H1 (cell line): ENCODE measurements around the gene GNAI1. TPM values are rescaled to one million over a fixed set of nuclear protein-coding genes. Genes with fewer than 3 reads are reported as not detected.

Experiments
- CTCF ChIA-PET: fragments of 300-600 bp; sonication (Branson Sonifier 250); formaldehyde crosslinking; loops from one replicate; lab custom pipeline; 2021; ENCODE audit not compliant: partially characterized antibody; lab: Charles Lee
- POLR2A ChIA-PET: fragments of 300-600 bp; sonication (Branson Sonifier 250); formaldehyde crosslinking; loops from one replicate; lab custom pipeline; 2021; ENCODE audit warnings: inconsistent platforms; ENCODE audit not compliant: partially characterized antibody; lab: Charles Lee
- DNase-seq, 2 experiments: peaks; one replicate each; pipeline versions ENCODE4 v3.0.0 to v3.0.0-alpha.2; 2010 to 2022; ENCODE audit warnings: low spot score in 2 of 2, low read depth in 1 of 2, mixed read lengths in 1 of 2
- FAIRE-seq: peaks from 2 replicates; lab custom pipeline; 2011; peaks lifted over from hg19 to GRCh38; lab: Jason Lieb, UNC
- H2AFZ ChIP-seq: 2 replicates; pipeline ENCODE4 v1.8.1; 2012; ENCODE audit warnings: low read length, inconsistent platforms
- H2AK5ac ChIP-seq: 2 replicates; pipeline ENCODE4 v1.6.1; 2013; ENCODE audit warnings: low read depth, low read length
- H2BK120ac ChIP-seq: replicated peaks from 2 replicates; pipeline ENCODE3; 2013; ENCODE audit warnings: low read depth, low read length, inconsistent platforms
- H2BK12ac ChIP-seq: 2 replicates; pipeline ENCODE4 v1.6.1; 2013; ENCODE audit warnings: low read depth, low read length
- H2BK15ac ChIP-seq: 2 replicates; pipeline ENCODE4 v1.6.1; 2013; ENCODE audit warnings: low read length
- H2BK20ac ChIP-seq: 2 replicates; pipeline ENCODE4 v1.6.1; 2013; ENCODE audit warnings: low read length
- H2BK5ac ChIP-seq: 2 replicates; pipeline ENCODE4 v1.6.1; 2013; ENCODE audit warnings: low read depth, low read length
- H3K14ac ChIP-seq: 2 replicates; pipeline ENCODE4 v1.6.1; 2013; ENCODE audit warnings: inconsistent platforms; ENCODE audit not compliant: insufficient read length
- H3K18ac ChIP-seq: 2 replicates; pipeline ENCODE4 v1.6.1; 2013; ENCODE audit warnings: low read length; ENCODE audit errors: extremely low read depth
- H3K23ac ChIP-seq: 2 replicates; pipeline ENCODE4 v1.6.1; 2013; ENCODE audit warnings: inconsistent platforms; ENCODE audit not compliant: insufficient read length
- H3K23me2 ChIP-seq: 2 replicates; pipeline ENCODE4 v1.6.1; 2013; ENCODE audit warnings: low read depth, low read length
- H3K27ac ChIP-seq: 2 replicates; pipeline ENCODE4 v1.6.1; 2011; ENCODE audit warnings: low read depth, low read length, inconsistent platforms
- H3K27me3 ChIP-seq, 4 experiments: replicated peaks in 1 of 4; 1 replicate in 1 of 4; 2 replicates in 3 of 4; pipeline versions ENCODE4 v1.6.1 to v1.8.1; 2011 to 2013; ENCODE audit warnings: low read length in 3 of 4, mild to moderate bottlenecking in 3 of 4, inconsistent platforms in 2 of 4, mixed read lengths in 2 of 4, moderate library complexity in 1 of 4; ENCODE audit not compliant: control insufficient read depth in 3 of 4, insufficient read depth in 3 of 4; ENCODE audit errors: extremely low read depth in 1 of 4
- H3K36me3 ChIP-seq, 4 experiments: 2 replicates each; pipeline versions ENCODE4 v1.6.1 to v1.8.1; 2011 to 2013; ENCODE audit warnings: mild to moderate bottlenecking in 4 of 4, low read length in 3 of 4, moderate library complexity in 2 of 4, control low read depth in 1 of 4, inconsistent platforms in 1 of 4; ENCODE audit not compliant: insufficient read depth in 4 of 4, control insufficient read depth in 2 of 4
- H3K4ac ChIP-seq: replicated peaks from 2 replicates; pipeline ENCODE3; 2013; ENCODE audit warnings: low read length, low read depth, mixed read lengths, inconsistent platforms; ENCODE audit not compliant: insufficient read length
- H3K4me1 ChIP-seq, 4 experiments: replicated peaks in 1 of 4; 1 replicate in 1 of 4; 2 replicates in 3 of 4; pipeline versions ENCODE4 v1.6.1 to v1.8.1; 2011 to 2013; ENCODE audit warnings: low read length in 3 of 4, inconsistent platforms in 2 of 4, mixed read lengths in 1 of 4; ENCODE audit not compliant: insufficient read depth in 4 of 4, control insufficient read depth in 3 of 4
- H3K4me2 ChIP-seq, 2 experiments: 2 replicates each; pipeline versions ENCODE4 v1.6.1 to v1.8.1; 2011 to 2013; ENCODE audit warnings: low read depth in 2 of 2, low read length in 2 of 2, control low read depth in 1 of 2, inconsistent platforms in 1 of 2, mild to moderate bottlenecking in 1 of 2; ENCODE audit not compliant: insufficient read depth in 1 of 2
- H3K4me3 ChIP-seq, 4 experiments: fragments of 200-600, 300-600 bp in 1 of 4; sonication (generic), shearing (Covaris generic), sonication (Bioruptor Twin) in 1 of 4; 2 replicates each; pipeline versions ENCODE4 v1.5.1 to v1.8.1; 2011 to 2016; ENCODE audit warnings: low read length in 4 of 4, low read depth in 3 of 4, control low read depth in 2 of 4, inconsistent platforms in 2 of 4, mild to moderate bottlenecking in 2 of 4, mixed read lengths in 1 of 4, moderate library complexity in 1 of 4; ENCODE audit not compliant: insufficient read depth in 2 of 4; ENCODE audit errors: extremely low read depth in 1 of 4
- H3K56ac ChIP-seq: replicated peaks from 2 replicates; pipeline ENCODE3; 2013; ENCODE audit warnings: low read depth, mild to moderate bottlenecking, mixed read lengths, low read length, inconsistent platforms; ENCODE audit not compliant: insufficient read length
- H3K79me1 ChIP-seq: 2 replicates; pipeline ENCODE4 v1.6.1; 2013; ENCODE audit warnings: low read depth, low read length, control low read depth
- H3K79me2 ChIP-seq, 2 experiments: 2 replicates each; pipeline versions ENCODE4 v1.6.1 to v1.8.1; 2012 to 2013; ENCODE audit warnings: low read length in 2 of 2, mild to moderate bottlenecking in 2 of 2, inconsistent platforms in 1 of 2; ENCODE audit not compliant: insufficient read depth in 2 of 2, control insufficient read depth in 1 of 2
- H3K9ac ChIP-seq, 4 experiments: replicated peaks in 1 of 4; 1 replicate in 1 of 4; 2 replicates in 3 of 4; pipeline versions ENCODE4 v1.6.1 to v1.8.1; 2011 to 2013; ENCODE audit warnings: low read depth in 3 of 4, low read length in 3 of 4, control low read depth in 2 of 4, mild to moderate bottlenecking in 2 of 4, moderate library complexity in 2 of 4, inconsistent platforms in 1 of 4; ENCODE audit errors: extremely low read depth in 1 of 4
- H3K9me3 ChIP-seq, 2 experiments: 2 replicates each; pipeline versions ENCODE4 v1.6.1 to v1.8.1; 2012 to 2013; ENCODE audit warnings: mild to moderate bottlenecking in 2 of 2, moderate library complexity in 2 of 2, control low read depth in 1 of 2, inconsistent platforms in 1 of 2, low read depth in 1 of 2, low read length in 1 of 2, mixed read lengths in 1 of 2; ENCODE audit not compliant: insufficient read depth in 2 of 2
- H4K20me1 ChIP-seq, 2 experiments: replicated peaks in 1 of 2; 2 replicates each; pipeline versions ENCODE3 to v1.8.1; 2011 to 2013; ENCODE audit warnings: inconsistent platforms in 2 of 2, low read length in 2 of 2, mild to moderate bottlenecking in 1 of 2; ENCODE audit not compliant: insufficient read depth in 2 of 2, control insufficient read depth in 1 of 2
- H4K5ac ChIP-seq: 2 replicates; pipeline ENCODE4 v1.6.1; 2013; ENCODE audit warnings: low read length, low read depth, mixed read lengths, inconsistent platforms; ENCODE audit not compliant: insufficient read length
- H4K8ac ChIP-seq: 2 replicates; pipeline ENCODE4 v1.8.0; 2013; ENCODE audit warnings: mild to moderate bottlenecking, moderate library complexity, low read length, inconsistent platforms; ENCODE audit not compliant: insufficient read depth; ENCODE audit errors: extremely low read depth
- H4K91ac ChIP-seq: replicated peaks from 2 replicates; pipeline ENCODE3; 2013; ENCODE audit warnings: low read length, mixed read lengths, inconsistent platforms; ENCODE audit not compliant: insufficient read length
- ASH2L ChIP-seq: fragments of 200-600, 300-600 bp; sonication (generic); IDR thresholded peaks from one replicate; pipeline ENCODE4 v1.7.1; 2017; ENCODE audit warnings: low read length
- BCL11A ChIP-seq, 2 experiments: IDR thresholded peaks; one replicate each; pipeline ENCODE4 v1.6.1; 2011; ENCODE audit warnings: low read depth in 2 of 2, low read length in 2 of 2, mild to moderate bottlenecking in 2 of 2
- E2F6 ChIP-seq: IDR thresholded peaks from 2 replicates; pipeline ENCODE4 v1.6.1; 2012; ENCODE audit warnings: inconsistent platforms
- HDAC2 ChIP-seq, 2 experiments: fragments of 300-600 bp in 1 of 2; sonication (generic) in 1 of 2; IDR thresholded peaks; 2 replicates each; pipeline ENCODE4 v1.6.1; 2011 to 2012; ENCODE audit warnings: low read depth in 2 of 2, low read length in 2 of 2, mild to moderate bottlenecking in 2 of 2, moderate library complexity in 2 of 2, borderline replicate concordance in 1 of 2, inconsistent platforms in 1 of 2
- HDAC6 ChIP-seq: IDR thresholded peaks from one replicate; pipeline ENCODE4 v1.7.1; 2012; ENCODE audit warnings: low read depth, mild to moderate bottlenecking, inconsistent platforms, low read length, moderate library complexity
- SP1 ChIP-seq: IDR thresholded peaks from 2 replicates; pipeline ENCODE4 v1.6.1; 2011; ENCODE audit warnings: low read depth, low read length
- TEAD4 ChIP-seq: IDR thresholded peaks from 2 replicates; pipeline ENCODE4 v1.6.1; 2012; ENCODE audit warnings: low read depth, low read length, inconsistent platforms, mixed read lengths
- WGBS, 2 experiments: shearing (Covaris generic) in 1 of 2; methylation state at CpG; one replicate each; pipeline versions ENCODE4 v1.1.6 to v1.1.7; 2013 to 2015; ENCODE audit warnings: low lambda C conversion rate in 2 of 2, mixed read lengths in 2 of 2, inconsistent platforms in 1 of 2, low coverage in 1 of 2, missing lambda C conversion rate in 1 of 2; ENCODE audit not compliant: insufficient replicate concordance in 2 of 2, insufficient coverage in 1 of 2, insufficient read length in 1 of 2; ENCODE audit errors: extremely low coverage in 1 of 2, missing lambda C conversion rate in 1 of 2; 5-methylcytosine and 5-hydroxymethylcytosine counted together
- polyA plus RNA-seq, 7 experiments: library from polyadenylated mRNA; depleted of rRNA in 3 of 7; stranded (reverse) in 5 of 7; unstranded in 2 of 7; fragments of >200 nt in 5 of 7; fragments of 200-250 nt in 2 of 7; gene quantifications; 1 replicate in 5 of 7; 2 replicates in 1 of 7; 4 replicates in 1 of 7; pipeline versions ENCODE4 v1.2.1 to v1.2.3, GENCODE V29; 2011 to 2013; ENCODE audit warnings: missing spikeins in 2 of 7, mixed read lengths in 2 of 7
- total RNA-seq: library from RNA; stranded (reverse); fragmentation: NEBNext Ultra II Directional; extraction: Animal tissue kit (Norgen Biotek cat#: 25700); gene quantifications from 2 replicates; pipeline ENCODE4 v1.2.1, GENCODE V29; 2021

Gene GNAI1
- total and polyA plus RNA-seq, 2 of the 8 experiments (the other 6 are each of a cell fraction or from before 2014, with no cell fraction given), result 8.0 to 29.5 TPM

GRCh38 chr7:80226629-80227028, 92.0 kb downstream of the GNAI1 start:
- H3K9ac ChIP-seq, result no peak overlapping the region
- H3K4me1 ChIP-seq, result peaks cover 0 to 5% (median 3%) of the 10 kb centered on the region in 4 experiments; a peak in 5 of 7 replicates
- H3K9me3 ChIP-seq, result no peaks in the 10 kb centered on the region
- no peak overlapping the region for H4K5ac ChIP-seq
- H2BK5ac ChIP-seq, result no peak overlapping the region
- H3K14ac ChIP-seq, result no peak overlapping the region
- no peak for FAIRE-seq
- H3K27ac ChIP-seq, result no peak overlapping the region
- H2BK120ac ChIP-seq, result no peak overlapping the region
- H3K23me2 ChIP-seq, result no peaks in the 10 kb centered on the region; the same call in 1 of the 2 replicates
- no peak overlapping the region for H4K91ac ChIP-seq
- no peaks in the 10 kb centered on the region for H3K36me3 ChIP-seq
- ChIA-PET CTCF (interaction anchor here (0.6 to 1.6 kb wide), 4 partner anchors 17 to 166 kb away, joined by 3 to 4 read pairs (median 3); no protein-coding TSS in a partner anchor), POLR2A (no interaction called here)
- 72% methylated on average over 4 of the region's 4 CpGs; no CpG with 5 or more reads in 1 of the 2 experiments for WGBS, 2 experiments
- no peak overlapping the region for H3K23ac ChIP-seq
- no peak overlapping the region for H3K18ac ChIP-seq
- no peaks in the 10 kb centered on the region for H3K79me2 ChIP-seq
- no peak overlapping the region for H3K4me3 ChIP-seq
- no peak overlapping the region for H2BK20ac ChIP-seq
- no peak overlapping the region for H2AK5ac ChIP-seq
- H4K20me1 ChIP-seq, result no peaks in the 10 kb centered on the region
- no peak overlapping the region for H4K8ac ChIP-seq
- DNase-seq, result no peak
- no peak overlapping the region for H2BK15ac ChIP-seq
- no peak overlapping the region for H2AFZ ChIP-seq
- no peak overlapping the region for H3K56ac ChIP-seq
- no peak overlapping the region for H3K4me2 ChIP-seq
- H2BK12ac ChIP-seq, result no peak overlapping the region
- no peaks in the 10 kb centered on the region for H3K79me1 ChIP-seq
- no peaks in the 10 kb centered on the region for H3K27me3 ChIP-seq
- no peak overlapping the region for H3K4ac ChIP-seq
- no peak for TF ChIP-seq HDAC6
- TF ChIP-seq BCL11A (IDR thresholded peaks at IDR 0.05; ENCODE audit: low read depth in 2 of 2, low read length in 2 of 2), result no peak
- TF ChIP-seq E2F6, result no peak
- no peak for TF ChIP-seq ASH2L
- TF ChIP-seq TEAD4, result no peak
- no peak for TF ChIP-seq HDAC2 (IDR thresholded peaks at IDR 0.05; ENCODE audit: borderline replicate concordance in 1 of 2, low read depth in 2 of 2, low read length in 2 of 2)
- no peak for TF ChIP-seq SP1
